K562 (cell line): Measurements from ENCODE around the gene USP46. TPM values are rescaled to one million over a fixed set of nuclear protein-coding genes. Genes with fewer than 3 reads are reported as not detected.

ENCODE experiments used
- ATAC-seq: fragments of 200-7000 bp; cut with Tn5 transposase; 3 replicates; pipeline ENCODE4 v1.9.1; 2020; ENCODE audit warnings: moderate library complexity
- BruUV-seq: library from RNA; stranded (reverse); fragments of 400-500 nt; replicated peaks from 2 replicates; lab custom pipeline; 2021; lab: Mats Ljungman, UMichigan
- CTCF ChIA-PET: fragments of 300-600 bp; formaldehyde crosslinking; extraction: SDS; loops from one replicate; lab custom pipeline; 2021; ENCODE audit warnings: low intra/inter-chr PET ratio; lab: Yijun Ruan, JAX
- POLR2A ChIA-PET: fragments of 300-600, 350-650 bp; sonication (Branson Sonifier 250); formaldehyde crosslinking; extraction: SDS; loops from one replicate; lab custom pipeline; 2021; ENCODE audit warnings: antibody characterized with exemption, inconsistent platforms; lab: Yijun Ruan, JAX
- DNase-seq, 4 experiments: peaks; one replicate each; pipeline versions ENCODE4 v3.0.0 to v3.0.0-alpha.2; 2011 to 2018; ENCODE audit warnings: low spot score in 3 of 4, mixed read lengths in 3 of 4; ENCODE audit errors: extremely low read depth in 1 of 4
- FAIRE-seq: peaks from 2 replicates; lab custom pipeline; 2011; peaks lifted over from hg19 to GRCh38; lab: Jason Lieb, UNC
- H2AFZ ChIP-seq: 2 replicates; pipeline ENCODE4 v1.6.0; 2011; ENCODE audit warnings: low read depth, low read length, control low read depth, inconsistent platforms
- H3K27ac ChIP-seq: fragments of 200-600 bp; 3 replicates; pipeline ENCODE4 v1.8.0; 2011; ENCODE audit warnings: low read depth, mild to moderate bottlenecking, control low read depth, inconsistent platforms, low read length, moderate library complexity, mixed read lengths; ENCODE audit errors: extremely low read depth
- H3K27me3 ChIP-seq, 2 experiments: fragments of 300-600 bp in 1 of 2; 2 replicates in 1 of 2; 3 replicates in 1 of 2; pipeline versions ENCODE4 v1.6.0 to v1.8.0; 2011; ENCODE audit warnings: inconsistent platforms in 2 of 2, low read length in 2 of 2, mild to moderate bottlenecking in 1 of 2, mixed read lengths in 1 of 2, moderate library complexity in 1 of 2; ENCODE audit not compliant: control insufficient read depth in 2 of 2, insufficient read depth in 2 of 2
- H3K36me3 ChIP-seq: fragments of 300-600 bp; 3 replicates; pipeline ENCODE4 v1.8.0; 2011; ENCODE audit warnings: mild to moderate bottlenecking, low read length, inconsistent platforms; ENCODE audit not compliant: control insufficient read depth, insufficient read depth
- H3K4me1 ChIP-seq, 2 experiments: fragments of 200-600 bp in 1 of 2; replicated peaks in 1 of 2; 2 replicates in 1 of 2; 3 replicates in 1 of 2; pipeline versions ENCODE4 v1.5.1 to v1.8.0; 2011; ENCODE audit warnings: inconsistent platforms in 2 of 2, low read length in 2 of 2, mild to moderate bottlenecking in 1 of 2, mixed read lengths in 1 of 2, moderate library complexity in 1 of 2; ENCODE audit not compliant: control insufficient read depth in 2 of 2, insufficient read depth in 2 of 2
- H3K4me2 ChIP-seq: 2 replicates; pipeline ENCODE4 v1.6.1; 2011; ENCODE audit warnings: low read length, control low read depth, inconsistent platforms, mixed read lengths; ENCODE audit not compliant: insufficient read depth
- H3K4me3 ChIP-seq: fragments of 200-600 bp; sonication (generic), shearing (Covaris generic); 2 replicates; pipeline ENCODE4 v1.5.1; 2016; ENCODE audit warnings: control low read depth, inconsistent platforms
- H3K79me2 ChIP-seq: fragments of 200-600 bp; 3 replicates; pipeline ENCODE4 v1.8.0; 2011; ENCODE audit warnings: low read length, inconsistent platforms; ENCODE audit not compliant: control insufficient read depth, insufficient read depth
- H3K9ac ChIP-seq, 2 experiments: 2 replicates each; pipeline versions ENCODE4 v1.6.0 to v1.6.1; 2011; ENCODE audit warnings: low read depth in 2 of 2, low read length in 2 of 2, control low read depth in 1 of 2, inconsistent platforms in 1 of 2, mild to moderate bottlenecking in 1 of 2, mixed read lengths in 1 of 2; ENCODE audit not compliant: insufficient read depth in 1 of 2
- H3K9me1 ChIP-seq: one replicate; pipeline ENCODE4 v1.6.0; 2011; ENCODE audit warnings: inconsistent platforms, mild to moderate bottlenecking, low read length, moderate library complexity; ENCODE audit not compliant: control insufficient read depth, insufficient read depth
- H3K9me3 ChIP-seq: replicated peaks from 2 replicates; pipeline ENCODE4 v1.5.1; 2011; ENCODE audit warnings: low read depth, low read length, inconsistent platforms; ENCODE audit not compliant: control insufficient read depth, insufficient read depth
- H4K20me1 ChIP-seq: replicated peaks from 2 replicates; pipeline ENCODE4 v1.6.1; 2011; ENCODE audit warnings: low read length, inconsistent platforms, mixed read lengths; ENCODE audit not compliant: control insufficient read depth, insufficient read depth
- ATF1 ChIP-seq, 2 experiments: fragments of 450-650 bp in 1 of 2; IDR thresholded peaks; 2 replicates each; pipeline ENCODE4 v1.6.1; 2016; ENCODE audit warnings: missing compliant biosample characterization in 1 of 2, missing genetic modification characterization in 1 of 2
- CBFA2T3 ChIP-seq: fragments of 450-650 bp; IDR thresholded peaks from 2 replicates; pipeline ENCODE4 v1.6.1; 2017
- KLF16 ChIP-seq: IDR thresholded peaks from 2 replicates; pipeline ENCODE4 v1.6.1; 2016; ENCODE audit warnings: antibody characterized with exemption
- SMARCA5 ChIP-seq: fragments of 450-650 bp; IDR thresholded peaks from 2 replicates; pipeline ENCODE4 v1.6.1; 2016
- SRSF7 ChIP-seq: fragments of 200-400 bp; formaldehyde crosslinking; optimal IDR thresholded peaks from 2 replicates; pipeline ENCODE3; 2017; ENCODE audit warnings: mild to moderate bottlenecking, low read depth, low read length
- TARDBP ChIP-seq: fragments of 450-650 bp; IDR thresholded peaks from 2 replicates; pipeline ENCODE4 v1.6.1; 2016
- WGBS: fragments of 100-300 bp; shearing (Covaris generic); methylation state at CpG from one replicate; pipeline ENCODE4 v1.1.6; 2016; ENCODE audit warnings: low coverage, mixed read lengths; ENCODE audit not compliant: insufficient coverage; ENCODE audit errors: missing lambda C conversion rate; 5-methylcytosine and 5-hydroxymethylcytosine counted together
- in situ Hi-C: fragments of 300-500 bp; cut with MboI; formaldehyde crosslinking; loops from 4 replicates; pipeline ENCODE4 v1.15.0; 2018; ENCODE audit warnings: inconsistent platforms, mixed read lengths
- intact Hi-C: fragments of 100-400 bp; cut with micrococcal nuclease; formaldehyde crosslinking; loops from 2 replicates; pipeline ENCODE4 v1.14.2; 2022
- polyA plus RNA-seq, 8 experiments: library from polyadenylated mRNA; depleted of rRNA in 4 of 8; stranded (reverse) in 5 of 8; unstranded in 3 of 8; fragments of >200 nt; fragmentation: Nextera tagmentation in 2 of 8; fragmentation: Illumina TruSeq in 1 of 8; extraction: Ambion mirVana in 2 of 8; extraction: Trizol in 1 of 8; gene quantifications; 2 replicates each; pipeline versions ENCODE4 v1.2.1 to v1.2.3, GENCODE V29; 2011 to 2014; ENCODE audit warnings: inconsistent platforms in 1 of 8, missing spikeins in 1 of 8
- total RNA-seq, 7 experiments: library from RNA; depleted of rRNA in 6 of 7; stranded (reverse); fragments of >200 nt in 6 of 7; fragmentation: Illumina TruSeq in 2 of 7; extraction: Trizol in 2 of 7; gene quantifications; 2 replicates each; pipeline versions ENCODE4 v1.2.1 to v1.2.3, GENCODE V29; 2011 to 2021; ENCODE audit warnings: low replicate concordance in 1 of 7
- TF ChIP-seq, protein P1 (sequence below), 3 experiments: IDR thresholded peaks in 2 of 3; conservative IDR thresholded peaks in 1 of 3; 2 replicates each; pipeline ENCODE4 v1.5.1; 2011 to 2012; ENCODE audit warnings: low read length in 3 of 3, mild to moderate bottlenecking in 3 of 3, control low read depth in 2 of 3, improper control_type of control experiment in 1 of 3, inconsistent platforms in 1 of 3, low read depth in 1 of 3, mixed read lengths in 1 of 3, moderate library complexity in 1 of 3; ENCODE audit not compliant: insufficient read depth in 2 of 3

The USP46 gene
- total and polyA plus RNA-seq, 9 of the 15 experiments (the other 6 are each of a cell fraction or from before 2014, with no cell fraction given): 3.0 to 11.7 (median 8.4) TPM

DNA sequence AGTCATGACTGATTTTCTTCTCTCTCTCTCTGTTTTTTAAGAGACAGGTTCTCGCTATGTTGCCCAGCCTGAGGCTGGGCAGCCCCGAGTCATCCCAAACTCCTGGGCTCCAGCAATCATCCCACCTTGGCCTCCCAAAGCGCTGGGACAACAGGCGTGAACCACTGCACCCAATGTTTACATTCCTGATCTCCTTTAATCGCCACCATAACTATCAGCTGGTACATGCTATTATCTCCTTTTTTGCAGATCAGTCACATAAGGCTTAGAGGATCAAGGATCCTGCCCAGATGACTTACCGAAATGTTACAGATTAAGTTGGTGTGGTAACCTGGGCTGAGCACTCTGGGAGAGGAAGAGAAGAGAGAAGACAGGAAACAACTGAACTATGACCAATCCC is 1.5 kb upstream of the USP46 start:
- POLR2A ChIA-PET: interaction anchor here (0.7 to 1.3 kb wide), 2 partner anchors 10 to 52 kb away, joined by 4 to 5 read pairs; no protein-coding TSS in a partner anchor
- in situ Hi-C loops: loop anchor here (10.0 kb wide), 1 partner anchor 116 kb away; no protein-coding TSS in a partner anchor

DNA sequence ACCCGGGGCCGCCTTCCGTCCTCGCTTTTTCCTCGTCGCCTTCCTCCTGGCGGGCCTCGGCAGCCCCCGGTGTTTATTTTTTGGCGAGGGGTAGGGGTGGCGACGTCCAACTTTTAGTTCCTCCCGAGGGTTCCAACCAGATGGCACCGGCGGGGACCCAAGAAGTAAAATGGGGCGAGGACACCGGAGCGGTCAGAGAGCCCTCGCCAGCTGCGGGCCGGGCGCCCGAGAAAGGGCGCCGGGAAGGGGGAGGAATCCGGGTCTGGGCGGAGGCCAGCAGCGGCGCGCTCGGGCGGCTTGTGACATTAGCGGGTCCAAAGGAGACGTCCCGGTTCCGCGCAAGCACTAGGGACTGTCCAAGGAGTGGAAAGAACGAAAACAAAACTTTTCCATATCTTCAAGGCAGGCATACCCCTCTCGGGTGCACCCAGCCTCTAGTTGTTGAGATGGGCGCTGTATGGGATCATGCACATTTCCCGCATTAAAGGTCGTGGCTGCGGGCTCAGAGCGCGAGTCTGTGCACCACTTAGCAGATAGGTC is 691 bp upstream of the USP46 start:
- H3K9me1 ChIP-seq: no peaks in the 10 kb centered on the region
- peak overlapping the region; percentile 89 for H2AFZ ChIP-seq
- no peaks in the 10 kb centered on the region for H4K20me1 ChIP-seq
- no peaks in the 10 kb centered on the region for H3K9me3 ChIP-seq
- H3K4me1 ChIP-seq: peaks cover 12 to 21% of the 10 kb centered on the region in 2 experiments; a peak in 4 of 5 replicates
- peak overlapping the region; percentile 84 for H3K4me2 ChIP-seq
- FAIRE-seq (no peak), ATAC-seq (peak; percentile 59), DNase-seq (peak; percentile 46 to 50 (median 48))
- WGBS: 2% methylated on average over 19 of the region's 45 CpGs
- H3K9ac ChIP-seq: peak overlapping the region; percentile 80 to 98
- ChIA-PET CTCF (no interaction called here), POLR2A (no interaction called here)
- H3K27ac ChIP-seq: peak overlapping the region; percentile 85
- H3K27me3 ChIP-seq: no peaks in the 10 kb centered on the region
- BruUV-seq: TSS peak; percentile 80
- peaks cover 14% of the 10 kb centered on the region; the same call in 2 of the 3 replicates for H3K79me2 ChIP-seq
- peaks cover 10% of the 10 kb centered on the region; the same call in 2 of the 3 replicates for H3K36me3 ChIP-seq
- intact Hi-C loops (loop anchor here (5.0 to 10.0 kb wide), 2 partner anchors 72 to 425 kb away; no protein-coding TSS in a partner anchor), in situ Hi-C loops (loop anchor here (10.0 kb wide), 1 partner anchor 115 kb away; no protein-coding TSS in a partner anchor)
- H3K4me3 ChIP-seq: peak overlapping the region; percentile 89
- TF ChIP-seq, protein P1, sequence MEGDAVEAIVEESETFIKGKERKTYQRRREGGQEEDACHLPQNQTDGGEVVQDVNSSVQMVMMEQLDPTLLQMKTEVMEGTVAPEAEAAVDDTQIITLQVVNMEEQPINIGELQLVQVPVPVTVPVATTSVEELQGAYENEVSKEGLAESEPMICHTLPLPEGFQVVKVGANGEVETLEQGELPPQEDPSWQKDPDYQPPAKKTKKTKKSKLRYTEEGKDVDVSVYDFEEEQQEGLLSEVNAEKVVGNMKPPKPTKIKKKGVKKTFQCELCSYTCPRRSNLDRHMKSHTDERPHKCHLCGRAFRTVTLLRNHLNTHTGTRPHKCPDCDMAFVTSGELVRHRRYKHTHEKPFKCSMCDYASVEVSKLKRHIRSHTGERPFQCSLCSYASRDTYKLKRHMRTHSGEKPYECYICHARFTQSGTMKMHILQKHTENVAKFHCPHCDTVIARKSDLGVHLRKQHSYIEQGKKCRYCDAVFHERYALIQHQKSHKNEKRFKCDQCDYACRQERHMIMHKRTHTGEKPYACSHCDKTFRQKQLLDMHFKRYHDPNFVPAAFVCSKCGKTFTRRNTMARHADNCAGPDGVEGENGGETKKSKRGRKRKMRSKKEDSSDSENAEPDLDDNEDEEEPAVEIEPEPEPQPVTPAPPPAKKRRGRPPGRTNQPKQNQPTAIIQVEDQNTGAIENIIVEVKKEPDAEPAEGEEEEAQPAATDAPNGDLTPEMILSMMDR (IDR thresholded peaks at IDR 0.05 in 2 of 3, conservative IDR thresholded peaks at IDR 0.05 in 1 of 3; ENCODE audit: insufficient read depth in 2 of 3, low read depth in 1 of 3, low read length in 3 of 3): 0 out of 6 replicates have a peak, but pooled peaks of 1 of the 3 experiments have one; percentile 2
- TF ChIP-seq TARDBP (0 out of 2 replicates have a peak, but pooled peaks have one; percentile 19), ATF1 (CRISPR knock-in tag; IDR thresholded peaks at IDR 0.05) (no peak), ATF1 (tag; IDR thresholded peaks at IDR 0.05) (peak; percentile 19; the same call in 1 of the 2 replicates), SMARCA5 (no peak), SRSF7 (no peak)

More for the DNA sequence above, 1.5 kb upstream of the USP46 start:
- FAIRE-seq: peak; percentile 51
- H3K79me2 ChIP-seq: peaks cover 14% of the 10 kb centered on the region; the same call in 2 of the 3 replicates
- CTCF ChIA-PET: no interaction called here
- no peak overlapping the region for H3K27ac ChIP-seq
- H3K4me3 ChIP-seq: no peak overlapping the region; the same call in 1 of the 2 replicates
- H2AFZ ChIP-seq: no peak overlapping the region
- H3K27me3 ChIP-seq: no peaks in the 10 kb centered on the region
- intact Hi-C loops: loop anchor here (10.0 kb wide), 1 partner anchor 426 kb away; no protein-coding TSS in a partner anchor
- DNase-seq: no peak
- H3K4me1 ChIP-seq: peaks cover 12 to 21% of the 10 kb centered on the region in 2 experiments; a peak in 4 of 5 replicates
- no peak for TF ChIP-seq KLF16
- peak; percentile 54 for TF ChIP-seq CBFA2T3
- TF ChIP-seq, all 486 proteins: peak for 1
- Histone ChIP-seq H3K36me3 (peaks cover 10% of the 10 kb centered on the region; the same call in 2 of the 3 replicates), H3K9ac (peak overlapping the region in 1 of 2 experiments; percentile 80; a peak in 1 of 4 replicates), H3K9me1 (no peaks in the 10 kb centered on the region), H3K4me2 (no peak overlapping the region), H4K20me1 (no peaks in the 10 kb centered on the region), H3K9me3 (no peaks in the 10 kb centered on the region)
- WGBS: 75% methylated on average over 6 of the region's 6 CpGs
- no peak for ATAC-seq
- no TSS peak for BruUV-seq
